ENCODE results near the gene MAP4K2.

DNA sequence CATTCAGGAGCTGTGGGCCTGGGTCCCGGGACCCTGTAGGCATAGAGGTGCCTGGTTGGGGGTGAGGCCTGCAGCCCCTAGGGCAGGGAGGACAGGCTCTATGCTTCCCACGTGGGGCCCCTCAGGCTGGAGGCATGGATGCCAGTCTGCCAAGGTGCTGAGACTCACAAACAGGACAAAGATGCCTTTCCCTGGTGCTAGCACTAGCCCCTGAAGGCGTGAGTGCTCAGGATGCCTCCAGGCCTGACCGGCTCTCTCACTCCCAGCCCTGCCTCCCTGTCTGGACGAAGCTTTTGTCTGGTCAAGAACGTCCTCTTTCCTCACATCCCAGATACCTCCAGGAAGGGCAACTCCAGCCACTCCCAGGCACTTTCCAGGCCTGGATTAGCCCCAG is 39.3 kb upstream of the MAP4K2 start:
- TF ChIP-seq, protein P1, sequence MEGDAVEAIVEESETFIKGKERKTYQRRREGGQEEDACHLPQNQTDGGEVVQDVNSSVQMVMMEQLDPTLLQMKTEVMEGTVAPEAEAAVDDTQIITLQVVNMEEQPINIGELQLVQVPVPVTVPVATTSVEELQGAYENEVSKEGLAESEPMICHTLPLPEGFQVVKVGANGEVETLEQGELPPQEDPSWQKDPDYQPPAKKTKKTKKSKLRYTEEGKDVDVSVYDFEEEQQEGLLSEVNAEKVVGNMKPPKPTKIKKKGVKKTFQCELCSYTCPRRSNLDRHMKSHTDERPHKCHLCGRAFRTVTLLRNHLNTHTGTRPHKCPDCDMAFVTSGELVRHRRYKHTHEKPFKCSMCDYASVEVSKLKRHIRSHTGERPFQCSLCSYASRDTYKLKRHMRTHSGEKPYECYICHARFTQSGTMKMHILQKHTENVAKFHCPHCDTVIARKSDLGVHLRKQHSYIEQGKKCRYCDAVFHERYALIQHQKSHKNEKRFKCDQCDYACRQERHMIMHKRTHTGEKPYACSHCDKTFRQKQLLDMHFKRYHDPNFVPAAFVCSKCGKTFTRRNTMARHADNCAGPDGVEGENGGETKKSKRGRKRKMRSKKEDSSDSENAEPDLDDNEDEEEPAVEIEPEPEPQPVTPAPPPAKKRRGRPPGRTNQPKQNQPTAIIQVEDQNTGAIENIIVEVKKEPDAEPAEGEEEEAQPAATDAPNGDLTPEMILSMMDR (conservative IDR thresholded peaks at IDR 0.05) = no peak
- no peak for TF ChIP-seq EZH2 (IDR thresholded peaks at IDR 0.05; ENCODE audit: low read depth)
